Renal pelvis (tissue), 4 donors: ENCODE data around the gene AFDN. TPM values are rescaled to one million over a fixed set of nuclear protein-coding genes. Genes with fewer than 3 reads are reported as not detected.
"Not testable (repeated sequence)": the region's sequence is repeated elsewhere in the genome, so short reads cannot be mapped to it uniquely, and the experiment has no call there.

Experiments
- DNase-seq: peaks from one replicate; pipeline ENCODE4 v3.0.0-alpha.2; 2013
- polyA plus RNA-seq, 3 donors: library from polyadenylated mRNA; unstranded; fragments of 120-200 nt; gene quantifications; one replicate each; pipeline ENCODE4 v1.2.1, GENCODE V29; 2013; ENCODE audit not compliant: insufficient read length in 3 of 3

AFDN gene
- polyA plus RNA-seq, 3 donors = 178 to 233 (median 229) TPM

DNA sequence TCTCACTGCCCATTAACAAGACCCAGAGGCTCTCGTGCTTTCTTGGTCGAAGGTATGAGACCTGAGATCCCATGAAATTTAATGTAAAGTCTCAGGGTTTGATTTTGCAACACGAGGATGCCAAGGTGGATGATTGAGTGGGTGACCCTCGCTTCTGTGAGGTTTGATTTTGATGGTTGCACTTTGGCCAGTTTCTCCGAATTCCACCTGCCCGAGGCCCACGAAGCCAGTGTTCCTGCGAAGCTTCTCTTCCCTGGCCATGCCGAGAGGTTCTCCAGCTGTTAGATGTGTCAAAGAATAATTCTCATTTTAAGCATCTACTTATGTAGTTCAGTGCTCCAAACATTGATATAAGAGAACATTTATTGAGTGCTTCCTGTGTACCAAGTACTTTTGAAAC is 170.9 kb downstream of the AFDN start, which contains the start of gene KIF25:
TSS of gene KIF25 (plus strand) at position 30 of the 400 bp plus-strand sequence. CDS start 31,915 bp downstream, outside the sequence.
- no peak for DNase-seq

DNA sequence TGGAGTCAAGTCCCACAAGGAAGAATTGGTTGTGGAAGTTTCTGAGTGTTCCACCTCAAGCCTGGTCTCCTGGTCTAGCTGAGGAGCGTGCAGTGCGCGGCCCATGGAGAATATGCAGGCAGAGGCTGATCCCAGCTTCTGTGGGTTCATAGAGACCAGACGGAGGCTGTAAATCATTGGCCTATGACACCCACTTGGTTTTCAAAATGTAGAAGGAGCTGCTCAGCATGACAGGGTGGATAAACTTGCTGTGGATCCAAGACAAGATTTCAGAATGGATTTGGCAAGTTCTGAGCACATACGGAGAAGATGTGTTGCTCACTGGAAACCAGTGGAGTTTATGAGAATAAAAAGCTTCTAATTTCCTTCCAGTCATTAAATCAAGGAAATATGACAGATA is 171.5 kb downstream of the AFDN start:
- no peak for DNase-seq

DNA sequence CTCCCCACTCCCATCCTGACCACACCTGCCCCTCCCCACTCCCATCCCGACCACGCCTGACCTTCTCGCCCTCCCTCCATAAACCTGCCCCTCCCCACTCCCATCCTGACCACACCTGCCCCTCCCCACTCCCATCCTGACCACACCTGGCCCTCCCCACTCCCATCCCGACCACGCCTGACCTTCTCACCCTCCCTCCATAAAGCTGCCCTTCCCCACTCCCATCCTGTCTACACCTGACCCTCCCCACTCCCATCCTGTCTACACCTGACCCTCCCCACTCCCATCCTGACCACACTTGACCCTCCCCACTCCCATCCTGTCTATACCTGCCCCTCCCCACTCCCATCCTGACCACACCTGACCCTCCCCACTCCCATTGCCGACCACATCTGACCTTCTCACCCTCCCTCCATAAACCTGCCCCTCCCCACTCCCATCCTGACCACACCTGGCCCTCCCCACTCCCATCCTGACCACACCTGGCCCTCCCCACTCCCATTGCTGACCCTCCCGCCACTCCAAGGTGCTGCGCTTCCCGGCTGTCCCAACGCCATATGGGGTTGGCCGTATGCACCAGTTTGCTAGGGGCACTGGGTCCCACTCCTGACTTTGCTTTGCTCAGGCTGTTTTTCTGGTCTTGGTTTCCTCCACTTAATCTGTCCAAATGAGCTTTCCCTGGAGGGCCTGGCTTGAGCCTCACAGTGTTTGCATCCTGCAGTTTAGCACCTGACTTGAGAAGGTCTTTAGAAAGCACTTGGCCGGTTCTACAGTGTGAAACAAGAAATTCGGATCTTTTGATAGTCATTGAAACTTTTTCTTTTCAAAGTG is 173.7 kb downstream of the AFDN start:
- DNase-seq = no peak

DNA sequence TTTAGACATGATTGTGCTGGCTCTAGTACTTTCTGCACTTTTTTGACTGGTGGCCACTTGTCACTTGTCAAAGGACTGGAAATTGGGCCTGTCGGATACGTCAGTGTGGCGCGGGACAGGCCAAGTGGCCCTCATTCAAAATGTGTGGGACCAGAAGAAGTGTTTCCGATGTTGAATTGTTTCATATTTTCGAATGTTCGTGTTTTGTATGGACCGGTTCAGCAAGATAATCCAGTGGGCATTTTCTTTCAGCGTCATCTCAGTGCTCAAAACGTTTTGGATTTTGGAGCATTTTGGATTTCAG is 174.3 kb downstream of the AFDN start:
- no peak for DNase-seq

DNA sequence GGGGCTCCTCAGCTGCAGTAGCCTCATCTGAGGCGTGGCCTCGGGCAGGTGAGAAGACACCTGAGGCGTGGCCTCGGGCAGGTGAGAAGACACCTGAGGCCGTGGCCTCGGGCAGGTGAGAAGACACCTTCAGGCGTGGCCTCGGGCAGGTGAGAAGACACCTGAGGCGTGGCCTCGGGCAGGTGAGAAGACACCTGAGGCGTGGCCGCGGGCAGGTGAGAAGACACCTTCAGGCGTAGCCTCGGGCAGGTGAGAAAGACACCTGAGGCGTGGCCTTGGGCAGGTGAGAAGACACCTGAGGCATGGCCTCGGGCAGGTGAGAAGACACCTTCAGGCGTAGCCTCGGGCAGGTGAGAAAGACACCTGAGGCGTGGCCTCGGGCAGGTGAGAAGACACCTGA is 174.8 kb downstream of the AFDN start:
- not testable (repeated sequence) for DNase-seq

DNA sequence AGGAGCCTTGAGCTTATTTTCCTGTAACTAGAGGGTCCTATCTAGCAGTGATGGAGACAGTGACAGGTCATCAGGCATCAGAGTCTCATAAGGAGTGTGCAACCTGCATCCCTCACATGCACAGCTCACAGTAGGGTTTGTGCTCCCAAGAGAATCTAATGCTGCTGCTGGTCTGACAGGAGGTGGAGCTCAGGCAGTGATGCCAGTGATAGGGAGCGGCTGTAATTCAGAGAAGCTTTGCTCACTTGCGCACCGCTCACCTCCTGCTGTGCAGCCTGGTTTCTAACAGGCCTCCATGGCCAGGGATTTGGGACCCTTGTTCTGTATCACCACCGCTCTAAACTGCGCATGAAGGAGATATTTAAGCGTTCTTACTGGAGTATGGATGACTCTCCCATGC is 176.1 kb downstream of the AFDN start:
- no peak for DNase-seq

DNA sequence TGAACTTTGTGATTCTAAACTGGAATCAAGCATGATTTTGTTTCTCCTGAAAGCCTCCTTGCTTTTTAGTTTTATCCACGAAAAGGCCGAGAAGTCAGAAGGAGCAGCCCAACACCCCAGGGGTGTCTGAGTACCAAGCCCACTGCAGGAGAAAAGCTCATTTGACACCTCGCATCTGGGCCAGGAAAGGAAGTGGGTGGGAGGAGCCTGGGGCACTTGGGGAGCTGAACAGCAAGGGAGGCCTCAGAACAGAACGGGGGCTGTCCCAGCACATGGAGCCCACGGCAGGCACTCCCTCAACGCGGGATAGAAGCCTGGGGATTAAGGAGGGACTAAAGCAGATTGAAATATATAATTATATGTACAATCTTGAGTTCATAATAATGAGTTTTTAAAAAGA is 177.3 kb downstream of the AFDN start:
- no peak for DNase-seq

DNA sequence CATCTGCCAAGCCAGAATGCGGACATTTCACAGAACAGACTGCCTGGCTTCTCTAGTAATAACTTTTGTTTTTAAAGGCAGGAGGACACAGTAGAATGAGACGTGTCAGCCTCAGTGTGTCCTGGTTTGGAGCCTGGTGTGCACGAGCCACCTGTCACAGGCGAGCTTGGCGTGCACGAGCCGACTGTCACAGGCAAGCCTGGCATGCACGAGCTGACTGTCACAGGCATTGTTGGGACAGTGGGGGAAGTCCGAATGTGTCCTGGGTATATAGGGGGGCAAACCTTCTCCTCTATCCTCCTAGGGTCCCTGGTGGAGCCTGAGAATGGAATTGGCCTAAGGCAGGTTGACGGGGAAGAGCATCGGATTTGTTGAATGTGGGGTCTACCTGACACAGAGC is 178.2 kb downstream of the AFDN start:
- DNase-seq = no peak

DNA sequence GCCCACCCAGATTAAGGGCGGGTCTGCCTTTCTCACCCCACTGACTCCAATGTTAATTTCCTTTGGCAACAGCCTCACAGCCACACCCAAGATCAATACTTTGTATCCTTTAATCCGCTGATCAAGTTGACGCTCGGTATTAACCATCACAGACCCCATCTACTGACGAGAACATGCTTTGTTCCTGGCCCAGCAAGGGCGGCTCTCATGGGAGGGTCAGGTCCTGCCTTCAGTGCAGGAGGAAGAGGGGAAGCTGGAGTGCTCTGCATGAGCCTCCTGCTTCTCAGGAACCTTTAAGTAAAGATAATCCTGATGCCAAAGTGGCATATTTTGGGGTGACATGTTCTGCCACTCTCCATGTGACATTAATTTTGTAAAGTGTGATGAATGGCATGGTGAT is 179.1 kb downstream of the AFDN start:
- no peak for DNase-seq

DNA sequence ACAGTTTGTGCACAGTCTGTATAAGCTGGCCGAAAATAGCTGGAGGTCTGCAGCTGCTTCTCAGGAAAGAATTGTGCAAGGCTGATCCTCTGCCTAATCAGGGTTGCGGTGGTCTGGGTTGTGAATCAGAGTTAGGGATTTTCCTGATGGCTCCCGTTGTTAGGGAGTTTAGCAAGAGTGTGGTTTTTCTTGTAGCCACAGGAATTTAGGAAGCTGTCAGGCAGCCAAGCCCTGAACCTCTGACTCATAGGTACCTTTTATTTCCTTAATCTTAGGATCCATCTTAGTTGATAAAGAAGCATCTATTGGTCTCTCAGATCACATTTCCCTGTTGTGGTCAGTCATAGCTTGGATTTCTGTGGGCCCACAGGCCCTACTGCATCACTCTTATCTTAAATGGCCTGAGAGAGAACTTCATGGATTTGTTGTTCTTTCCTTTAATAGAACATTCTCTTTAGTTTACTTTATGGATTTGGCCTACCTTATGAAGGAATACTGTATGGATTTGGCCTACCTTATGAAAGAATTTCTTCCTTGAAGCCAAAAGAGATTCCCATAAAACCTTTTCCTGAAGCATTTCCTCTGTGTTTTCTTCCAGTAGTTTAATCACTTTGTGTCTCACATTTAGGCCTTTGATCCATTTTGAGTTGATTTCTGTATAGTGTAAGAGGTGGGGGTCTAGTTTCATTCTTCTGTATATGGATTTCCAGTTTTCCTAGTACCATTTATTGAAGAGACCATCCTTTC is 181.1 kb downstream of the AFDN start:
- no peak for DNase-seq

DNA sequence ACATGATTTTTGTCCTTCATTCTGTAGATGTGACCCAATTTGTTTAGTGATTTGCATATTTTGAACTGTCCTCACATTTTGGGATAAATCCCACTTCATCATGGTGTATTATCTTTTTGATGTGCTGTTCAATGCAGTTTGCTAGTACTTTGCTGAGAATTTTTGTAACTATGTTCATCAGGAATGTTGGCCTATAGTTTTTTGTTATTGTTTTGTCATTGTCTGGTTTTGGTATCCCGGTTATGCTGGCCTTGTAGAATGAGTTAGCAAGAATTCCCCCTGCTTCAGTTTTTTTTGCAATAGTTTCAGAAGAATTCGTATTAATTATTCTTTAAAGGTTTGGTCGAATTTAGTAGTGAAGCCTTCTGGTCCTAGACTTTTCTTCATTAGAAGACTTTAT is 182.6 kb downstream of the AFDN start:
- DNase-seq = no peak

DNA sequence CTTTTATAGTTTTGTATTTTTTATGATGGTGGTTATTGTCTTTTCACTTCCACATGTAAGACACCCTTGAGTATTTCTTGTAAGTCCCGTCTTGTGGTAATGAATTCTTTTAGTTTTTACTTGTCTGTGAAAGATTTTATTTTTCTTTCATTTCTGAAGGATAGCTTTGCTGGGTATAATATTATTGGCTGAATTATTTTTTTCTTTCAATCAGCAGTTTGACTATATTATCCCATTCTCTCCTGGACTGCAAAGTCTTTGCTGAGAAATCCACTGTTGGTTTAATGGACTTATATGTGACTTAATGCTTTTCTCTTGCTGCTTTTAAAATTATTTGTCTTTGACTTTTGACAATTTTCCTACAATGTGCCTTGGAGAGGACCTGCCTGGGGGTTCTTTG is 184.6 kb downstream of the AFDN start:
- no peak for DNase-seq

DNA sequence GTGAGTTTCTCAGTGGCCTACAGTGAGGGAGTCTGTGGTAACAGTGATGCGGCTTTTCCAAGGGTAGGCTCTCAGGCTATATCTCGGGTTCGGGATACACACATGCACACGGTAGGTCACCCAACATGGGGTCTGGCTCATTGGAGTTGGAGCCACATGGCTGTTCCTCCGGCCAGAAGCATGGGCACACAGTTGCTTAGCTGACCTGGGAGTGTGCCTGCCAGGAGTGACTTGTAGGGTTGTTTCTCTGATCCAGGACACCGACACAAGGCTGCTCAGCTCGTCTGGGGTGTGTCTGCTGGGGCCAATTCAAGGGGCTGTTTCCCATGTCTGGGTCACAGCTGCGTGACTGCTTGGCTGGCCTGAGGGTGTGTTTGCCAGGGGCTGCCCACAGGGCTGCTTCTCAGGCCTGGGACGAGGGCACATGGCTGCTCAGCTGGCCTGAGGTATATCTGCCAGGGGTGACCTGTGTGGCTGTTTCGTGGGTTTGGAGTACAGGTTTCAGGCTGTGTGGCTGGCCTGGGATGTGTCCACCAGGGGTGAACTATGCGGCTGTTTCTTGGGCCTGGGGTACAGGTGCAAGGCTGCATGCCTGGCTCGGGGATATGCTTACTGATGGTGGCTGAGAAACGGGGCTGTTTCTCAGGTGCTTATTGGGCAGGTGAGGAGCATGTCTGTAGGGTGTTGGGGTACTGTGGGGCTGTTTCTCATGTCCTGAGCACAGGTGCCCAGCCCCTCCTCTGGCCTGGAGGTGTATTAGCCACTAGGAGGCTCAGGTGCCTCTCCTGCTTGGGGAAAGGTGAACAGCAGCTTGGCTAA is 185.9 kb downstream of the AFDN start:
- DNase-seq = no peak

DNA sequence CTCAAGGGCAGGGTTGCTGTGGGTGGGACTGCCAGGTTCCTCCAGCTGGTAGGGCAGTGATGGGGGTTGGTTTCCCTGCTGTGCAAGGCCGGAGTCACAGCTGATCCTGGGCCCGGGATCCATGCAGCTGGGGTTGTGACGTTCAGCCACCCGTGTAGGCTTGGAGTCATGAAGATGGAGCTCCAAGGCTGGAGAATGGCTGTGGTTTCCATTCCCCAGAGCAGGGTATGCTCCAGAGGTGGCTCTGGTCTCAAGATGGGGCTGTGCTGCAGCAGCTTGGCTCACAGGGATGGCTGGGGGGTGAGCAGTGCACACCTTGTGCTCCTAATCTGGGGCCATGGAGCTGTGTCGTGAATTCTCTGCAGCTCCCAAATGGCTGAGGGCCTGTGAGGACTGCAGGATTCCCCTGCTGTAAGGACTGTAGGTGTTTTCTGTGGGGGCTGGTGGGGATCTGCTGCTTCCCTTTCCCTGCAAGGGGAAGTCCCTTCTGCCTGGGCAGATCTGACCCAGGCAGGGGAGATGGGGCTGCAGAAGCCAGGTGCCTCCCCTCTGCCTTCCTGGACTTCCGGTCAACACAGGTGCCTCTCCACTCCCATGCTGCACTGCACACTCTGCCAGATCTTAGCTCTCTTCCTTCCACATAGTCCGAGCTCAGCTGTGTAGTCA is 186.7 kb downstream of the AFDN start:
- no peak for DNase-seq

DNA sequence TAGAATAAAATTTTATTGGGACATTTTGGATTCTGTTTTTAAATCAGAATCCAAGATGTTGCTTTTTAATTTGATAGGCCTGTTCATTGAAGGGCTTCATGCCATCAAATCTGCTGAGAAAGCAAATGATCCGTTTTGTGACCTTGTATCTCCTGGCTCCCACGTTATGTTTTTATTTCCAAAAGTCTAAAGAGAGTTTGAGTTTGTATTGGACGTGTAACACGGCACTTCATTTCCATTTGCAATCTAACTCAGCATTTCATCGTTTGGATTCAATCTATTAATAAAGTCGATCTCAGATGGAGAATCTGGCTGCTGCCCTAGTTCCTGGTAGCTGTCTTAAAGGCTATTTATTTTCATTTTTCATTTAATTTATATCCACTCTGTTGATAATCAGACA is 187.7 kb downstream of the AFDN start:
- no peak for DNase-seq

DNA sequence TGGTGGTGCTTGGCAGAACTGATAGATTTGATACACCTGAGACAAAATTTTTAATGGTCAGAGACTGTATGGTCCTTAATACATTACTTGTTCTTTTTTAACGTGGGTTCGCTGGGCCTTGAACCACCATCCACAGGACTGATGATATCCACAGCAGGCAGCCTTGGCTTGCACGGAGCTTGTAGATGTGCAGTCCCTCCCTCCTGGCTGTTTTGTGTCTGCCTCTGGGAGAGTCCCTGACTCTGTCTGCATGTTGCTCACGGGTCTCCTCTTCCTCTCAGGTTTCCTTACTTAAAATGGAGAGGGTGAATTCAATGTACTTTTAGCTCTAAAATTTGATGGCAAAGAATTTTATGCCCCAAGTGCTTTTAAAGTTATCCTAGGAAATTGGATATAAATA is 188.3 kb downstream of the AFDN start:
- DNase-seq = no peak

DNA sequence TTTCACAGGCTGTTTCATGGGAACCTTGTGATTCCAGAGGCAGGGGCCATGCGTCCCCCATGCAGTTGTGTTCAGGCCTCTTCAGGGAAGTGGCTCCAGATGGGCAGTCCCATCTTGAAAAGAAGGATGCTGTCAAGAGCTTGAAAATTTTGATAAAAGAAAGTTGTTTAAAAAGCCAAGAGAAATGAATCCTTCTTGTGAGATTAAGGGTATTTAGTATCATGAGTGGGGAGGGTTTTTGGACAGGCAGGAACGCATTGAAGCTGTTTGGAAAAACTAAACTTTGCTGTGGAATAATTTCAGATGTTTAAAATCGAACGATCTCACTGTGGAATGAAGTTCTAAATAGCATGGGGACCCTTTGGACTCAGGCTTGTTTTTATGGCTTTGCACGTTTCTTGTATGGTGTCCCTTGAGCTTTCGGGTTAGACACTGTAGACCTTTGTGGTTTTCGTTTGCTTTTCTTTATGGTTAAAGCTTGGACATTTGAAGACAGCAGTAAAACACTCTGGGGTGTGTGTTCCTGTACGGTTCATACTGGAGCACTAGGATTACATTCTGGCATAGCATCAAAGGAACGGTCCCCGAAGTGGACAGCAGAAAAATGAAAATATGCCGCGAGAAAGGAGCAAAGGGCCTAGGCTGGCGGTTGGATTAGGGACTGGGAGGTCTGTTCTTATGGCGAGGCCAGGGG is 188.9 kb downstream of the AFDN start:
- peak; percentile 51 for DNase-seq

DNA sequence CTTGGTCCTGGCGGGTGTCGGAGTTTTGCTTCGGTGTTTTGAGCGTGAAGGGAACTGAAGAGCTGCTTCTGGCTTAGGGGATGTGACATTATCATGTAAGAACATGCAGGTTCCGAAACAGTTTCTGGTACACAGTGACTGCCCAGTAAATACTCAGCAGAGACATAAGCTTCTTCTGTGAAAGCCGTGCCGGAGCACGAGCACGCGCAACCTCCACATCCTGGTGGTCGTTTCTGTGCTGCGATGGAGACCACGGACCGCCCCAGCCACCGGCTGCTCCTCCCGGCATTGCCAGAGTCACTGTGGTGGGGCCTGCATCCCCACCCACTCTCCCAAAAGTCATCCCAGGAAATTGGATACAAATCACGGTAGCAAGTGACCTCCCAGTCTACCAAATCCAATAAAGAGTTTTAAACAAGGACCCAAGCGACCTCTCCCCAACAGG is 189.5 kb downstream of the AFDN start:
- no peak for DNase-seq

DNA sequence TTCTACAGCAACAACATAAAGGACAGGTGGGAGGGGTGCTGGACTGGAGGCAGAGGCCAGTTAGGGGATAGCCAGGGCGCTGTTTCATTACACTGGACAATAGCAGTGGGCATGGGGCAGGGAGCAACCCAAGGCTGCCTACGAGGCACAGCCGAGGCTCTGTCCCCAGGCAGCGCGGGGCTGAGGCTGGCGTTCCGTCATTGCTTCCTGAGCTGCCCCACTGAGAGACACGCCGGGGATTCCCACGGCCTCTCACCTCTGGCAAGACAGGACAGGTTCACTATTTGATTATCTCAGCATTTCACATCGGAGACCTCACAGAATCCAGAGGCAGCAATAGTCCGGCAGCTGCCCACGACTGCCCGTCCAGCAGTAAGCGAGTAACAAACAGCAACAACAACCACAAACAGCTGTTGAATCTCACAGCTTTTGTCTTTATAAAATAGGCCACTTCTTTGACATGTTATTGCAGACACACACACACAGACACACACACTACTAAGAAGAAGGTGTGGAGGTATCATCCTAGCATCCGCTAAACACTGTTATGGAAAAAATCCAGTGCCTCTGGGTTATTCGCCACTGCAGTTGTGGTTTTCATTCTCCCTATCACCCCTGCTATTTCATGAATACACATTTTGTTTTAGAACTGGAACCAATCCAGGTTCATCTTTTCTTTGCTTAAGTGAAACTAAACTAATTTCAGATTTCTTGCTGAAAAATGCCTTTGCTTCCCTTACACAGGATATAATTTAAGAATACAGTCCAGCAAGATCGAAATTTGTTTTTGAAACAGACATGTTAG is 190.2 kb downstream of the AFDN start:
- no peak for DNase-seq

DNA sequence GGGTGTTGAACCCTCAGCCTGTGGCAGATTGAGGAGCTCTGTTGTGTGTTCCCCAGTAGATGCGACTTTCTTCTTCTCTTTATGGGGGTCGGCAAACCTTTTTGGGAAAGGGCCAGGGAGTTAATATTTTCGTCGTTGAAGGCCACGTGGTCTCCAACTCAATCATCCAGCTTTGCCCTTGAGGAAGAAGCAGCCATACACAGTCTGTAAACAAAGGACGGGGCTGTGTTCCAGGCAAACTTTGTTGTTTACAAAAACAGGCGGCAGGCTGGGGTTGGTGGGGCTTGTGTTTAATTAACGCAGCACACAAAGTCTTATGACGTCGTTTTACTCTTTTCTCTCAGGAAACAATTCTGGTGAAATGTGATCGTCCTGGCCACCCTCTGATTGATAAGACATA is 190.9 kb downstream of the AFDN start:
- no peak for DNase-seq

DNA sequence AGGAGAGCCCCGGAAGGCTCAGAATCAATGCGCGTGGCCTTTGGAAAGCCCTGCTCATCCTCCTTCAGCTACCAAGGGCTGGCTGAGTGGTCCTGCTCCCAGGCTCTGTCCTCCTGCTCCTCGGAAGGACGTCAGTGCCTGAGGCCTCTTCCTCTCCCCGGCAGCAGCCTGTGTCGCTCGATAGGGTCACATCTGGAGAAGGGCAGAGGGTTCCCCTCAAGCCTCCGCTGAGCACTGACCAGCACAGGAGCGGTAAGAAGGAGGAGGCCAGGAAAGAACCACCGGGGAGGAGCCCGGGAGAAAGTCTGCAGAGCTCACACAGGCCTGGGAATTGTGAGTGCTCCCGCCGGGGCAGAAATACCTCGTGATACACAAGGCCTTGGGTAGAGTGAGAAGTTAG is 192.0 kb downstream of the AFDN start:
- no peak for DNase-seq
